ENCODE measurements around the gene ROR1.

DNA sequence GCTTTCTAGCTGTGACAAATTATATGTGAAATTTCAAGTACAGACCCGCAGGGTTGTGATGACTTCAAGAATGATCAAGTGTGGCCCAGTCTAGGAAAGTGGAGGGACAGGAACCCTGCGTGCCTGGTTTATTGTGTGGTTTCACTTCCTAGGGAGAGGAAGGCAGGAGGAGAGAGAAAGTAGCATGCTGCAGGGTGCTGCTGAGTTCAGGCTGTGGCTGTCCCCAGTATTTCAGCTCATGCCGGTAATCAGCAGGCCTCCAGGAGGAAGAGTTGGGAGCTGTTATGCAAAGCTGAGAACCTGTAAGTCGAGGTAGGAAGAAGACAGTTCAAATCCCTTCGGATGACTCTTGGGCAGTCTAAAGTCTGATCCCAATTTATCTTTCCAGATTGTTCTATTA, 140.4 kb downstream of the ROR1 start:
- TF ChIP-seq, protein P1, sequence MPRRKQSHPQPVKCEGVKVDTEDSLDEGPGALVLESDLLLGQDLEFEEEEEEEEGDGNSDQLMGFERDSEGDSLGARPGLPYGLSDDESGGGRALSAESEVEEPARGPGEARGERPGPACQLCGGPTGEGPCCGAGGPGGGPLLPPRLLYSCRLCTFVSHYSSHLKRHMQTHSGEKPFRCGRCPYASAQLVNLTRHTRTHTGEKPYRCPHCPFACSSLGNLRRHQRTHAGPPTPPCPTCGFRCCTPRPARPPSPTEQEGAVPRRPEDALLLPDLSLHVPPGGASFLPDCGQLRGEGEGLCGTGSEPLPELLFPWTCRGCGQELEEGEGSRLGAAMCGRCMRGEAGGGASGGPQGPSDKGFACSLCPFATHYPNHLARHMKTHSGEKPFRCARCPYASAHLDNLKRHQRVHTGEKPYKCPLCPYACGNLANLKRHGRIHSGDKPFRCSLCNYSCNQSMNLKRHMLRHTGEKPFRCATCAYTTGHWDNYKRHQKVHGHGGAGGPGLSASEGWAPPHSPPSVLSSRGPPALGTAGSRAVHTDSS (CRISPR knock-in tag; conservative IDR thresholded peaks at IDR 0.05) = no peak
- TF ChIP-seq TBP (CRISPR knock-in tag; IDR thresholded peaks at IDR 0.05) = no peak
- TF ChIP-seq, protein P2, sequence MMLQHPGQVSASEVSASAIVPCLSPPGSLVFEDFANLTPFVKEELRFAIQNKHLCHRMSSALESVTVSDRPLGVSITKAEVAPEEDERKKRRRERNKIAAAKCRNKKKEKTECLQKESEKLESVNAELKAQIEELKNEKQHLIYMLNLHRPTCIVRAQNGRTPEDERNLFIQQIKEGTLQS (CRISPR knock-in tag; IDR thresholded peaks at IDR 0.05) = no peak

Measured in HepG2 (cell line).